WTC11 (cell line): ENCODE measurements around the gene TIMM8A. TPM values are rescaled to one million over a fixed set of nuclear protein-coding genes. Genes with fewer than 3 reads are reported as not detected.

Experiments
- ATAC-seq: fragments of 200-7000 bp; cut with Tn5 transposase; 2 replicates; pipeline ENCODE4 v1.10.0; 2021; ENCODE audit warnings: mild to moderate bottlenecking, moderate library complexity
- CTCF ChIA-PET: fragments of 300-600 bp; sonication (Branson Sonifier 250); formaldehyde crosslinking; loops from one replicate; lab custom pipeline; 2021; ENCODE audit warnings: antibody characterized with exemption; lab: Charles Lee
- POLR2A ChIA-PET: fragments of 350-600 bp; sonication (Branson Sonifier 250); formaldehyde crosslinking; loops from one replicate; lab custom pipeline; 2021; ENCODE audit warnings: antibody characterized with exemption; lab: Charles Lee
- DNase-seq: peaks from one replicate; pipeline ENCODE4 v3.0.0; 2021; ENCODE audit warnings: low spot score
- H3K27ac Mint-ChIP-seq: 2 replicates; pipeline ENCODE4 v1.8.0; 2021; ENCODE audit warnings: mixed read lengths
- H3K27me3 Mint-ChIP-seq: 2 replicates; pipeline ENCODE4 v1.8.0; 2021; ENCODE audit warnings: low read depth, mild to moderate bottlenecking, moderate library complexity, mixed read lengths
- H3K36me3 Mint-ChIP-seq: 2 replicates; pipeline ENCODE4 v1.8.0; 2021; ENCODE audit warnings: mixed read lengths
- H3K4me1 Mint-ChIP-seq: 2 replicates; pipeline ENCODE4 v1.8.0; 2022; ENCODE audit warnings: mixed read lengths
- H3K4me3 Mint-ChIP-seq: 2 replicates; pipeline ENCODE4 v1.8.0; 2021; ENCODE audit warnings: mild to moderate bottlenecking, moderate library complexity, mixed read lengths
- H3K9me3 Mint-ChIP-seq: 2 replicates; pipeline ENCODE4 v1.8.0; 2021; ENCODE audit warnings: mixed read lengths
- ATF3 ChIP-seq: sonication (generic); formaldehyde crosslinking; conservative IDR thresholded peaks from 2 replicates; pipeline ENCODE4 v1.8.1; 2022; ENCODE audit warnings: mild to moderate bottlenecking, missing genetic modification reagents
- CREB1 ChIP-seq: sonication (generic); formaldehyde crosslinking; IDR thresholded peaks from 2 replicates; pipeline ENCODE4 v1.8.0; 2023; ENCODE audit warnings: mild to moderate bottlenecking, missing genetic modification reagents
- ELF4 ChIP-seq: sonication (generic); formaldehyde crosslinking; IDR thresholded peaks from 2 replicates; pipeline ENCODE4 v1.8.1; 2022; ENCODE audit warnings: low read depth, mild to moderate bottlenecking, moderate library complexity, missing genetic modification reagents
- IRF2 ChIP-seq: sonication (generic); formaldehyde crosslinking; IDR thresholded peaks from 2 replicates; pipeline ENCODE4 v1.8.0; 2022; ENCODE audit warnings: low read depth, missing genetic modification reagents, borderline replicate concordance
- NFYB ChIP-seq: sonication (generic); formaldehyde crosslinking; conservative IDR thresholded peaks from 2 replicates; pipeline ENCODE4 v1.8.0; 2022; ENCODE audit warnings: low read depth, missing genetic modification reagents
- NR3C1 ChIP-seq: sonication (generic); formaldehyde crosslinking; conservative IDR thresholded peaks from 2 replicates; pipeline ENCODE4 v1.8.1; 2023; ENCODE audit warnings: low read depth, mild to moderate bottlenecking, missing genetic modification reagents
- RORB ChIP-seq: fragments of 250-450 bp; sonication (Bioruptor Pico); IDR thresholded peaks from 2 replicates; pipeline ENCODE4 v1.9.0; 2021; ENCODE audit warnings: mild to moderate bottlenecking
- ZNF232 ChIP-seq: sonication (generic); formaldehyde crosslinking; IDR thresholded peaks from 2 replicates; pipeline ENCODE4 v1.8.0; 2022; ENCODE audit warnings: mild to moderate bottlenecking, missing genetic modification reagents
- ZNF263 ChIP-seq: sonication (generic); formaldehyde crosslinking; IDR thresholded peaks from 2 replicates; pipeline ENCODE4 v1.8.1; 2022; ENCODE audit warnings: low read depth, mild to moderate bottlenecking, moderate library complexity, missing genetic modification reagents
- ZNF425 ChIP-seq: fragments of 250-450 bp; sonication (Bioruptor Pico); conservative IDR thresholded peaks from 2 replicates; pipeline ENCODE4 v1.9.0; 2021; ENCODE audit warnings: mild to moderate bottlenecking
- total RNA-seq: library from RNA; stranded (reverse); gene quantifications from 3 replicates; pipeline ENCODE4 v1.2.3, GENCODE V29; 2021
- TF ChIP-seq, protein P1 (sequence below): sonication (generic); formaldehyde crosslinking; IDR thresholded peaks from 2 replicates; pipeline ENCODE4 v1.8.1; 2023; ENCODE audit warnings: mild to moderate bottlenecking, missing genetic modification reagents, borderline replicate concordance
- TF ChIP-seq, protein P2 (sequence below): sonication (generic); formaldehyde crosslinking; IDR thresholded peaks from 2 replicates; pipeline ENCODE4 v1.8.1; 2023; ENCODE audit warnings: mild to moderate bottlenecking, missing genetic modification reagents, moderate library complexity
- TF ChIP-seq, protein P3 (sequence below): sonication (generic); formaldehyde crosslinking; IDR thresholded peaks from 2 replicates; pipeline ENCODE4 v1.8.1; 2023; ENCODE audit warnings: mild to moderate bottlenecking, moderate library complexity, missing genetic modification reagents

Gene TIMM8A
- total RNA-seq, 1 experiment from 2014 or later = 31.8 TPM

DNA sequence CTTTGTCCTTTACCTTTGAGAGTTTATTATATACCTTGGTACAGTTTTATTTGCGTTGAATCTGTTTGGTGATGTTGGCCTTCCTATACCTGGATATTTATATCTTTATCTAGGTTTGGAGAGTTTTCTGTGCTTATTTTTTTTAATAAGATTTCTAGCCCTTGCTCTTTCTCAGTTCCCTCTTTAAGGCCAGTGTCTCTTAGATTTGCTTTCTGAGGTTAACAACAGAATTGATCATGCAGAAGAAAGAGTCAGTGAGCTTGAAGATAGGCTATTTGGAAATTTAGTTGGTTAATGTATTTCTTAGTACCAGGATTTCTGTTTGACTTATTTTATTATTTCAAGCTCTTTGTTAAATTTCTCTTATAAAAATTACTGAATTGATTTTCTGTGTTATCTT lies 44.8 kb downstream of the TIMM8A start:
- no peaks in the 10 kb centered on the region for H3K4me1 Mint-ChIP-seq
- ChIA-PET POLR2A (no interaction called here), CTCF (no interaction called here)
- H3K27me3 Mint-ChIP-seq = no peaks in the 10 kb centered on the region; the same call in 1 of the 2 replicates
- no peak overlapping the region for H3K27ac Mint-ChIP-seq
- ATAC-seq (no peak), DNase-seq (no peak)
- H3K36me3 Mint-ChIP-seq = no peaks in the 10 kb centered on the region
- 0 out of 2 replicates have a peak, but pooled peaks cover 3% of the 10 kb centered on the region for H3K9me3 Mint-ChIP-seq
- no peak overlapping the region for H3K4me3 Mint-ChIP-seq
- TF ChIP-seq RORB (no peak), ZNF425 (CRISPR knock-in tag) (no peak), ELF4 (CRISPR knock-in tag) (no peak), ZNF263 (CRISPR knock-in tag) (no peak), CREB1 (CRISPR knock-in tag) (no peak), ZNF232 (no peak), ATF3 (no peak), IRF2 (CRISPR knock-in tag) (no peak), NR3C1 (no peak), NFYB (no peak)
- TF ChIP-seq, protein P1, sequence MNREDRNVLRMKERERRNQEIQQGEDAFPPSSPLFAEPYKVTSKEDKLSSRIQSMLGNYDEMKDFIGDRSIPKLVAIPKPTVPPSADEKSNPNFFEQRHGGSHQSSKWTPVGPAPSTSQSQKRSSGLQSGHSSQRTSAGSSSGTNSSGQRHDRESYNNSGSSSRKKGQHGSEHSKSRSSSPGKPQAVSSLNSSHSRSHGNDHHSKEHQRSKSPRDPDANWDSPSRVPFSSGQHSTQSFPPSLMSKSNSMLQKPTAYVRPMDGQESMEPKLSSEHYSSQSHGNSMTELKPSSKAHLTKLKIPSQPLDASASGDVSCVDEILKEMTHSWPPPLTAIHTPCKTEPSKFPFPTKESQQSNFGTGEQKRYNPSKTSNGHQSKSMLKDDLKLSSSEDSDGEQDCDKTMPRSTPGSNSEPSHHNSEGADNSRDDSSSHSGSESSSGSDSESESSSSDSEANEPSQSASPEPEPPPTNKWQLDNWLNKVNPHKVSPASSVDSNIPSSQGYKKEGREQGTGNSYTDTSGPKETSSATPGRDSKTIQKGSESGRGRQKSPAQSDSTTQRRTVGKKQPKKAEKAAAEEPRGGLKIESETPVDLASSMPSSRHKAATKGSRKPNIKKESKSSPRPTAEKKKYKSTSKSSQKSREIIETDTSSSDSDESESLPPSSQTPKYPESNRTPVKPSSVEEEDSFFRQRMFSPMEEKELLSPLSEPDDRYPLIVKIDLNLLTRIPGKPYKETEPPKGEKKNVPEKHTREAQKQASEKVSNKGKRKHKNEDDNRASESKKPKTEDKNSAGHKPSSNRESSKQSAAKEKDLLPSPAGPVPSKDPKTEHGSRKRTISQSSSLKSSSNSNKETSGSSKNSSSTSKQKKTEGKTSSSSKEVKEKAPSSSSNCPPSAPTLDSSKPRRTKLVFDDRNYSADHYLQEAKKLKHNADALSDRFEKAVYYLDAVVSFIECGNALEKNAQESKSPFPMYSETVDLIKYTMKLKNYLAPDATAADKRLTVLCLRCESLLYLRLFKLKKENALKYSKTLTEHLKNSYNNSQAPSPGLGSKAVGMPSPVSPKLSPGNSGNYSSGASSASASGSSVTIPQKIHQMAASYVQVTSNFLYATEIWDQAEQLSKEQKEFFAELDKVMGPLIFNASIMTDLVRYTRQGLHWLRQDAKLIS (CRISPR knock-in tag) = no peak
- TF ChIP-seq, protein P2, sequence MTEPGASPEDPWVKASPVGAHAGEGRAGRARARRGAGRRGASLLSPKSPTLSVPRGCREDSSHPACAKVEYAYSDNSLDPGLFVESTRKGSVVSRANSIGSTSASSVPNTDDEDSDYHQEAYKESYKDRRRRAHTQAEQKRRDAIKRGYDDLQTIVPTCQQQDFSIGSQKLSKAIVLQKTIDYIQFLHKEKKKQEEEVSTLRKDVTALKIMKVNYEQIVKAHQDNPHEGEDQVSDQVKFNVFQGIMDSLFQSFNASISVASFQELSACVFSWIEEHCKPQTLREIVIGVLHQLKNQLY = no peak
- TF ChIP-seq, protein P3, sequence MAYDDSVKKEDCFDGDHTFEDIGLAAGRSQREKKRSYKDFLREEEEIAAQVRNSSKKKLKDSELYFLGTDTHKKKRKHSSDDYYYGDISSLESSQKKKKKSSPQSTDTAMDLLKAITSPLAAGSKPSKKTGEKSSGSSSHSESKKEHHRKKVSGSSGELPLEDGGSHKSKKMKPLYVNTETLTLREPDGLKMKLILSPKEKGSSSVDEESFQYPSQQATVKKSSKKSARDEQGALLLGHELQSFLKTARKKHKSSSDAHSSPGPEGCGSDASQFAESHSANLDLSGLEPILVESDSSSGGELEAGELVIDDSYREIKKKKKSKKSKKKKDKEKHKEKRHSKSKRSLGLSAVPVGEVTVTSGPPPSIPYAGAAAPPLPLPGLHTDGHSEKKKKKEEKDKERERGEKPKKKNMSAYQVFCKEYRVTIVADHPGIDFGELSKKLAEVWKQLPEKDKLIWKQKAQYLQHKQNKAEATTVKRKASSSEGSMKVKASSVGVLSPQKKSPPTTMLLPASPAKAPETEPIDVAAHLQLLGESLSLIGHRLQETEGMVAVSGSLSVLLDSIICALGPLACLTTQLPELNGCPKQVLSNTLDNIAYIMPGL (CRISPR knock-in tag) = no peak
- TF ChIP-seq, all 79 proteins: peak for 0

Other genes starting within 250 kb of the TIMM8A start
- gene DRP2, start 129.0 kb downstream of the TIMM8A start, total RNA-seq = 0.30 to 0.52 TPM (median 0.39 TPM) in 3 replicates
- gene TAF7L, start 57.4 kb downstream of the TIMM8A start, total RNA-seq = 0.11 to 0.17 TPM in 2 of 3 replicates, not detected in the other
- gene BTK, start 37.4 kb upstream of the TIMM8A start, total RNA-seq = 0.66 to 1.1 TPM (median 0.74 TPM) in 3 replicates
- 320 to 429 TPM (median 409 TPM) in 3 replicates for gene RPL36A, start 42.3 kb upstream of the TIMM8A start, total RNA-seq
- gene GLA, start 59.2 kb upstream of the TIMM8A start, total RNA-seq = 39.4 to 44.9 TPM (median 44.7 TPM) in 3 replicates
- 61.2 to 70.9 TPM (median 65.8 TPM) in 3 replicates for gene HNRNPH2, start 59.5 kb upstream of the TIMM8A start, total RNA-seq
- 13.9 to 15.2 TPM (median 14.5 TPM) in 3 replicates for gene ARMCX4, start 136.7 kb upstream of the TIMM8A start, total RNA-seq
- 23.6 to 27.4 TPM (median 23.7 TPM) in 3 replicates for gene ARMCX1, start 201.8 kb upstream of the TIMM8A start, total RNA-seq